ENCODE data around the gene FBXL16. TPM values are rescaled to one million over a fixed set of nuclear protein-coding genes. Genes with fewer than 3 reads are reported as not detected.
A peak's percentile ranks its signal among the peaks of the same experiment; 100 is the strongest.

FBXL16 gene
- total RNA-seq, 4 donors from 2014 or later = 0.42 to 1.2 (median 0.51) TPM

DNA sequence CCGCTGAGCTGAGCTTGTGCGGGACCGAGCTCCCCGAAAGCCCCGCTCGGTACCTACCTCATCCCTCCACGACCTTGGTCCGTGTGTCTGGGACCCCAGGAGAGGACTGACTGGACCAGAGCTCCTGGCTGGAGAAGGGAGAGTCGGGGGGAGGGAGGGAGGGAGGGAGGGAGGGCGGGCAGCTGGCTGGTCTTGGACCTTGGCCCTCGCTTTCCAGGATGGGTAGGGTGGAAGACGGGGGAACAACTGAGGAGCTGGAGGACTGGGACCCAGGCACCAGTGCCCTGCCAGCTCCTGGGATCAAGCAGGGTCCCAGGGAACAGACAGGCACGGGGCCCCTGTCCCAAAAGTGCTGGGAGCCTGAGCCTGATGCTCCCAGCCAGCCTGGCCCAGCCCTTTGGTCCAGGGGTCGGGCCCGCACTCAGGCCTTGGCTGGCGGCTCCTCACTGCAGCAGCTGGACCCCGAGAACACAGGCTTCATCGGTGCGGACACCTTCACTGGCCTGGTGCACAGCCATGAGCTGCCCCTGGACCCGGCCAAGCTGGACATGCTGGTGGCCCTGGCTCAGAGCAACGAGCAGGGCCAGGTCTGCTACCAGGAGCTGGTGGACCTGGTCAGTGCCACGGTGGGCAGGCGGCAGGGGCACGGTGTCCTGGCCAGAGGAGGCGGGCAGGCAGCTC lies 29.6 kb downstream of the FBXL16 start:
- H3K9me3 ChIP-seq = no peaks in the 10 kb centered on the region
- TF ChIP-seq POLR2AphosphoS5 (IDR thresholded peaks at IDR 0.05) (no peak), POLR2A (IDR thresholded peaks at IDR 0.05; ENCODE audit: low read depth) (no peak), EP300 (IDR thresholded peaks at IDR 0.05) (no peak)
- TF ChIP-seq, protein P1, sequence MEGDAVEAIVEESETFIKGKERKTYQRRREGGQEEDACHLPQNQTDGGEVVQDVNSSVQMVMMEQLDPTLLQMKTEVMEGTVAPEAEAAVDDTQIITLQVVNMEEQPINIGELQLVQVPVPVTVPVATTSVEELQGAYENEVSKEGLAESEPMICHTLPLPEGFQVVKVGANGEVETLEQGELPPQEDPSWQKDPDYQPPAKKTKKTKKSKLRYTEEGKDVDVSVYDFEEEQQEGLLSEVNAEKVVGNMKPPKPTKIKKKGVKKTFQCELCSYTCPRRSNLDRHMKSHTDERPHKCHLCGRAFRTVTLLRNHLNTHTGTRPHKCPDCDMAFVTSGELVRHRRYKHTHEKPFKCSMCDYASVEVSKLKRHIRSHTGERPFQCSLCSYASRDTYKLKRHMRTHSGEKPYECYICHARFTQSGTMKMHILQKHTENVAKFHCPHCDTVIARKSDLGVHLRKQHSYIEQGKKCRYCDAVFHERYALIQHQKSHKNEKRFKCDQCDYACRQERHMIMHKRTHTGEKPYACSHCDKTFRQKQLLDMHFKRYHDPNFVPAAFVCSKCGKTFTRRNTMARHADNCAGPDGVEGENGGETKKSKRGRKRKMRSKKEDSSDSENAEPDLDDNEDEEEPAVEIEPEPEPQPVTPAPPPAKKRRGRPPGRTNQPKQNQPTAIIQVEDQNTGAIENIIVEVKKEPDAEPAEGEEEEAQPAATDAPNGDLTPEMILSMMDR (IDR thresholded peaks at IDR 0.05) = no peak
- peaks cover 27 to 32% (median 30%) of the 10 kb centered on the region in 4 donors for H3K36me3 ChIP-seq
- intact Hi-C loops (cut with DNase I) = no loop called here
- H3K27ac ChIP-seq (replicated peaks in 1 of 4) = peak overlapping the region in 3 of 4 donors; percentile 30 to 63 (median 49)
- H3K4me3 ChIP-seq = peak overlapping the region; percentile 47 to 60 (median 48)
- peaks cover 22 to 43% (median 34%) of the 10 kb centered on the region in 4 donors for H3K4me1 ChIP-seq
- H3K27me3 ChIP-seq = peaks cover 0 to 5% (median 0%) of the 10 kb centered on the region in 4 donors
- WGBS = 23% methylated on average over 4 of the region's 25 CpGs
- no peak for DNase-seq (ENCODE audit: extremely low spot score)

DNA sequence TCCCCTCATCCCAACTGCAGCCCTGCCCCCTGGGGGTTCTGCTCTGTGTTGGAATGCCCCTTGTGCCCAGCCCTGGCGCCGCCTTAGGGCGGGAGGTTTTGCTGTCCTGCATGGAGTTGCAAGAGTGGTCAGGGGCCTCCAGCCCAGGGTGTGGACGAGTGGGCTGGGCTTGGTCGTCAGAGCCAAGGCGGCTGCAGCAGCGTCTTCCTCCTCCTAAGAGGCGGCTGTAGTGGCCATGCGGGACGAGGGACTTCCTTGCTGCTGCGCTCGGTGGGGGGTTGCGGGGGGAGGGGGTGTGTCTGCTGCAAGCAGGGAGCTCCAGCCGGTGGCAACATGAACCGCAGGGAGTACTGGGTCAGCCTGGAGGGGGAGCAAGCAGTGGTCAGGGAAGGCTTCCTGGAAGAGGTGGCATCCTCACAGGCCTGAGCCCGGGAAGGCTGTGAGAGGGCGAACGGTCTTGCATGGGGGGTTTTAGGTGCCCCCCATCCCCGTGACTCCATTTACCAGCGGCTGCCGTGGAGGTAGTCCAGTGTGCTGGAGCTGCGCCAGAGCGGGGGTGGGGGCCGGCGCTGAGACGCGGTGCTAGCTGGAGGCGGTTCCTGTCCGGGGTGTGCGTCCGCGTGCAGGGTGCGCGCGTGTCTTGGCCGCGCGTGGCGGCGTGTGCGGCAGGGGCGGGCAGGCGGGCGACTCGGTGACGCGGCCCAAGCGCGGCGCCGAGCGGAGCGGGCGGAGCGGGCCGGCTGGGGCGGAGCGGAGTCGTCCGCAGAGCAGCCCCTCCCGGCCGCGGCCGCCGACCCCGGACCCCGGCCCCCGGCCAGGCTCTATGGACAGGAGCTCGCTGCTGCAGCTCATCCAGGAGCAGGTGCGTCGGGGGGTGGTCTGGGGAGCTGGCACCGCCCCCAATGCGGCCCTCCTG lies 30.4 kb downstream of the FBXL16 start, which contains the start of gene RHBDL1:
TSS of gene RHBDL1 (plus strand) at position 704 of the 916 bp plus-strand sequence. CDS start at position 824, 120 bp downstream.
- peaks cover 0 to 5% (median 0%) of the 10 kb centered on the region in 4 donors for H3K27me3 ChIP-seq
- peaks cover 18 to 36% (median 31%) of the 10 kb centered on the region in 4 donors for H3K4me1 ChIP-seq
- WGBS = 23% methylated on average over 17 of the region's 73 CpGs
- H3K4me3 ChIP-seq = peak within 1 kb of the TSS; percentile 47 to 60 (median 48)
- no peak for DNase-seq (ENCODE audit: extremely low spot score)
- intact Hi-C loops (cut with DNase I) = no loop called here
- no peaks in the 10 kb centered on the region for H3K9me3 ChIP-seq
- H3K36me3 ChIP-seq = peaks cover 35 to 40% (median 38%) of the 10 kb centered on the region in 4 donors
- TF ChIP-seq, protein P1 (IDR thresholded peaks at IDR 0.05) = no peak
- TF ChIP-seq POLR2A (IDR thresholded peaks at IDR 0.05; ENCODE audit: low read depth) (no peak), POLR2AphosphoS5 (IDR thresholded peaks at IDR 0.05) (no peak), EP300 (IDR thresholded peaks at IDR 0.05) (no peak)
- H3K27ac ChIP-seq (replicated peaks in 1 of 4) = peak within 1 kb of the TSS; percentile 14 to 63 (median 40)

DNA sequence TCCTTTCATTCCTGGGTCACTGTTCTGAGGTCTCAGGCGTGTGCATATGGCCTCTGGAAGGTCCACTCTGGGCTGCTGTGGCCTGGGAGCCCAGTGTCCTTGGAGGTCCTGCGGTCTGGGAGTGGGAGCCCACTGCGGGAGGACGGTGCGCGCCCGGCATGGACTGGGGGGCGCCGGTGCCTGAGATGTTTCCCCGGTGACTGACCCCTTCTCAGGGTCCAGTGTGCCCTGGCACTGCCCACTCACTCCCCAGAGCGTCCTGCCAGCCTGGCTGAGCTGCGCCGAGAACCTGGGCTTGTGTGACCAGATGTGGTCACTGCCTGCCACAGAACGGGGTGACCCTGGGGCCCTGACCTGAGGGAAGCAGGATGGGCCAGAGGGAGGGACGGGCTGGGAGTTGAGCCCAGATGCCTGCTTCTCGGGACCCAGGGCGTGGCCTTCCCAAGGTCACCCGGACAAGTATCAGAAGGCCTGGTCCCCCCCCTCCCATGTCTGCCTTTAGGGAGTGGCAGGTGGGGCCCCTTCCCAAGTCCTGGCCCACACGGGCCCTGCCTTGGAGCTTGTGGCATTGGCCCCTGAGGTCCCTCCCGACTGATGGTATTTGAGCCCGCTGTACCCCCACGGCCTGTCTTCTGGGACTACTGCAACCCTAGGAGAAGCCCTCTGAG lies 31.3 kb downstream of the FBXL16 start:
- intact Hi-C loops (cut with DNase I) = no loop called here
- TF ChIP-seq POLR2A (IDR thresholded peaks at IDR 0.05; ENCODE audit: low read depth) (no peak), EP300 (IDR thresholded peaks at IDR 0.05) (no peak), POLR2AphosphoS5 (IDR thresholded peaks at IDR 0.05) (no peak)
- TF ChIP-seq, protein P1 (IDR thresholded peaks at IDR 0.05) = no peak
- DNase-seq (ENCODE audit: extremely low spot score) = no peak
- Histone ChIP-seq H3K36me3 (peaks cover 42 to 49% (median 46%) of the 10 kb centered on the region in 4 donors), H3K27ac (replicated peaks in 1 of 4) (peak overlapping the region in 2 of 4 donors; percentile 11 to 14), H3K4me3 (no peak overlapping the region), H3K27me3 (peaks cover 0 to 5% (median 0%) of the 10 kb centered on the region in 4 donors), H3K4me1 (peaks cover 16 to 39% (median 31%) of the 10 kb centered on the region in 4 donors), H3K9me3 (no peaks in the 10 kb centered on the region)
- WGBS = 86% methylated on average over 16 of the region's 22 CpGs

DNA sequence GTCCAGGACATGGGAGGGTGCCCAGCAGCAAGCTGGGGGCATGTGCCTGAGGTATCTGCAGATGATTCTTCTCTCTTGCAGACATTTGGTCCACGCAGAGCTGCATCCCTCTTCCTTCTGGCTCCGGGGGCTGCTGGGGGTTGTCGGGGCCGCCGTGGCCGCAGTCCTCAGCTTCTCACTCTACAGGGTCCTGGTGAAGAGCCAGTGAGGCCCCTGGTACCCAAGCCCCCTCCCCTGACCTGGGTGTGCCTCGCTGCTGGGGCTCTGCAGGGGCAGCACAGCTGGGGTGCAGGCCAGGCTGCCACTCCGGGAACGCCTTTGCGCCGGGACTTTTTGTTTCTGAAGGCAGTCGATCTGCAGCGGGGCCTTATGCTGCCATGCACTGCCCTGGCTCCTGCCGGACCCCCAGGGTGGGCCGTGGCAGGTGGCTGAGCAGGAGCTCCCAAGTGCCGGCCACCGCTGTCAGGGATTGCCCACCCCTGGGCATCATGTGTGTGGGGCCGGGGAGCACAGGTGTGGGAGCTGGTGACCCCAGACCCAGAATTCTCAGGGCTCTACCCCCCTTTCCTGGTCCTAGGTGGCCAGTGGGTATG lies 32.1 kb downstream of the FBXL16 start:
- Histone ChIP-seq H3K4me1 (peaks cover 19 to 42% (median 34%) of the 10 kb centered on the region in 4 donors), H3K9me3 (no peaks in the 10 kb centered on the region), H3K36me3 (peaks cover 42 to 56% (median 50%) of the 10 kb centered on the region in 4 donors), H3K27me3 (peaks cover 0 to 5% (median 0%) of the 10 kb centered on the region in 4 donors), H3K4me3 (no peak overlapping the region), H3K27ac (replicated peaks in 1 of 4) (no peak overlapping the region)
- intact Hi-C loops (cut with DNase I) = no loop called here
- TF ChIP-seq EP300 (IDR thresholded peaks at IDR 0.05) = no peak
- TF ChIP-seq POLR2AphosphoS5 (IDR thresholded peaks at IDR 0.05) = no peak
- TF ChIP-seq POLR2A (IDR thresholded peaks at IDR 0.05; ENCODE audit: low read depth) = no peak
- TF ChIP-seq, protein P1 (IDR thresholded peaks at IDR 0.05) = no peak
- DNase-seq (ENCODE audit: extremely low spot score) = no peak
- 90% methylated on average over 7 of the region's 18 CpGs for WGBS
